HFF-Myc (cell line): ENCODE measurements around the gene GRID1.

Experiments
- DNase-seq: peaks from one replicate; pipeline ENCODE4 v3.0.0-alpha.2; 2011; ENCODE audit warnings: low read depth; ENCODE audit errors: extremely low read depth
- H3K4me3 ChIP-seq: replicated peaks from 2 replicates; pipeline ENCODE4 v1.5.1; 2011; ENCODE audit warnings: low read depth, mild to moderate bottlenecking, control low read depth, low read length
- CTCF ChIP-seq: IDR thresholded peaks from 2 replicates; pipeline ENCODE4 v1.5.1; 2012; ENCODE audit warnings: mild to moderate bottlenecking, low read depth, low read length, control low read depth; ENCODE audit errors: missing control alignments

The GRID1 gene

GRCh38 chr10:86091216-86091615, 275.4 kb downstream of the GRID1 start:
- no peak for DNase-seq
- TF ChIP-seq CTCF = no peak
- H3K4me3 ChIP-seq = no peak overlapping the region

- TF ChIP-seq CTCF = no peak
- H3K4me3 ChIP-seq = no peak overlapping the region
- no peak for DNase-seq
Measured at GRCh38 chr10:86090807-86091206, 275.8 kb downstream of the GRID1 start.

- no peak for TF ChIP-seq CTCF
- DNase-seq = no peak
Measured at GRCh38 chr10:86087716-86088115, 278.9 kb downstream of the GRID1 start.

GRCh38 chr10:86086418-86086817, 280.2 kb downstream of the GRID1 start:
- H3K4me3 ChIP-seq = no peak overlapping the region
- no peak for DNase-seq
- no peak for TF ChIP-seq CTCF

More at GRCh38 chr10:86087716-86088115, 278.9 kb downstream of the GRID1 start:
- H3K4me3 ChIP-seq = no peak overlapping the region

- no peak for DNase-seq
- TF ChIP-seq CTCF = no peak
- no peak overlapping the region for H3K4me3 ChIP-seq
Measured at GRCh38 chr10:86085686-86086085, 280.9 kb downstream of the GRID1 start.

- no peak for TF ChIP-seq CTCF
- no peak overlapping the region for H3K4me3 ChIP-seq
- no peak for DNase-seq
Measured at GRCh38 chr10:86085136-86085535, 281.5 kb downstream of the GRID1 start.

GRCh38 chr10:86084585-86084984, 282.0 kb downstream of the GRID1 start:
- TF ChIP-seq CTCF = no peak
- no peak for DNase-seq

More at GRCh38 chr10:86084585-86084984, 282.0 kb downstream of the GRID1 start:
- no peak overlapping the region for H3K4me3 ChIP-seq
